Ishikawa (cell line): ENCODE measurements around the gene PDE10A.

Experiments used
- EGR1 ChIP-seq: IDR thresholded peaks from 2 replicates; pipeline ENCODE4 v1.6.1; 2012
- NFIC ChIP-seq: IDR thresholded peaks from 2 replicates; pipeline ENCODE4 v1.6.1; 2012
- RAD21 ChIP-seq: IDR thresholded peaks from 2 replicates; pipeline ENCODE4 v1.6.1; 2012; ENCODE audit warnings: low read depth
- TAF1 ChIP-seq: IDR thresholded peaks from 2 replicates; pipeline ENCODE4 v1.6.1; 2012; ENCODE audit warnings: low read depth, mild to moderate bottlenecking
- TEAD4 ChIP-seq: IDR thresholded peaks from 2 replicates; pipeline ENCODE4 v1.6.1; 2012
- YY1 ChIP-seq: IDR thresholded peaks from 2 replicates; pipeline ENCODE4 v1.6.1; 2012; ENCODE audit warnings: low read depth
- TF ChIP-seq, protein P1 (sequence below): IDR thresholded peaks from 2 replicates; pipeline ENCODE4 v1.6.1; 2012; ENCODE audit warnings: low read depth, mild to moderate bottlenecking
- TF ChIP-seq, protein P2 (sequence below): IDR thresholded peaks from 2 replicates; pipeline ENCODE4 v1.6.1; 2012

DNA sequence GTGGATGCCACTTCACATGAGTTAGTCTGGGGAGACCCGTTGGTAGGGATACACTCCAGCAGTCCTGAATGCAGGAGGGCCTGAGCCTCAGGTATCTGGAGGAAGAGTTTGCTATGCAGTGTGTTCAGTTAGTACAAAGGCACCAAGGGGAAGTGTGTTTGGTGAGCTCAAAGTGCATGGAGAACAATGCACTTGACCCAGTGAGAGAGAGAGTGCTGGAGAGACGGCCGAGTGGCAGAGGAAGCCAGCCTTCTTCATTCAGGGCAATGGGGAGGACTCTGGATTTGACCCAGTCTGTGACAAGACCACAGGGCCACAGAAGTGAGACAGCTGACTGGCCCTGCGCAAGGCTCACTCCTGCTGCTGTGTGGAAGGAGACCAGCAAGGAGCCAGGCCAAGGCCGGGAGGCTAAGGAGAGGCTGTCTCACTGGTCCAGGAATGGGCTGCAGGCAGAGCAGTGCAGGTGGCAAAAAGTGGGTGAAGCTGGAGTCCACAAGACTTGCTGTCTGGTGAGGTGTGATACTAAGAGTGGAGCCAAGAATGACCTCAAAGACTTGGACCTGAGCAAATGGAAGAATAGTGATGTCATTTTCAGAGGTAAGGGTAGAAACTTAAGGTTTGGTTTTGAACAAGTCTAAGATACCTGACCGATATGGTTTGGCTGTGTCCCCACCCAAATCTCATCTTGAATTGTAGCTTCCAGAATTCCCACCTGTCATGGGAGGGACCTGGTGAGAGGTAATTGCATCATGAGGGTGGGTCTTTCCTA lies 38.0 kb downstream of the PDE10A start:
- TF ChIP-seq NFIC = no peak
- no peak for TF ChIP-seq TEAD4
- TF ChIP-seq, protein P1, sequence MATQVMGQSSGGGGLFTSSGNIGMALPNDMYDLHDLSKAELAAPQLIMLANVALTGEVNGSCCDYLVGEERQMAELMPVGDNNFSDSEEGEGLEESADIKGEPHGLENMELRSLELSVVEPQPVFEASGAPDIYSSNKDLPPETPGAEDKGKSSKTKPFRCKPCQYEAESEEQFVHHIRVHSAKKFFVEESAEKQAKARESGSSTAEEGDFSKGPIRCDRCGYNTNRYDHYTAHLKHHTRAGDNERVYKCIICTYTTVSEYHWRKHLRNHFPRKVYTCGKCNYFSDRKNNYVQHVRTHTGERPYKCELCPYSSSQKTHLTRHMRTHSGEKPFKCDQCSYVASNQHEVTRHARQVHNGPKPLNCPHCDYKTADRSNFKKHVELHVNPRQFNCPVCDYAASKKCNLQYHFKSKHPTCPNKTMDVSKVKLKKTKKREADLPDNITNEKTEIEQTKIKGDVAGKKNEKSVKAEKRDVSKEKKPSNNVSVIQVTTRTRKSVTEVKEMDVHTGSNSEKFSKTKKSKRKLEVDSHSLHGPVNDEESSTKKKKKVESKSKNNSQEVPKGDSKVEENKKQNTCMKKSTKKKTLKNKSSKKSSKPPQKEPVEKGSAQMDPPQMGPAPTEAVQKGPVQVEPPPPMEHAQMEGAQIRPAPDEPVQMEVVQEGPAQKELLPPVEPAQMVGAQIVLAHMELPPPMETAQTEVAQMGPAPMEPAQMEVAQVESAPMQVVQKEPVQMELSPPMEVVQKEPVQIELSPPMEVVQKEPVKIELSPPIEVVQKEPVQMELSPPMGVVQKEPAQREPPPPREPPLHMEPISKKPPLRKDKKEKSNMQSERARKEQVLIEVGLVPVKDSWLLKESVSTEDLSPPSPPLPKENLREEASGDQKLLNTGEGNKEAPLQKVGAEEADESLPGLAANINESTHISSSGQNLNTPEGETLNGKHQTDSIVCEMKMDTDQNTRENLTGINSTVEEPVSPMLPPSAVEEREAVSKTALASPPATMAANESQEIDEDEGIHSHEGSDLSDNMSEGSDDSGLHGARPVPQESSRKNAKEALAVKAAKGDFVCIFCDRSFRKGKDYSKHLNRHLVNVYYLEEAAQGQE = no peak
- TF ChIP-seq, protein P2, sequence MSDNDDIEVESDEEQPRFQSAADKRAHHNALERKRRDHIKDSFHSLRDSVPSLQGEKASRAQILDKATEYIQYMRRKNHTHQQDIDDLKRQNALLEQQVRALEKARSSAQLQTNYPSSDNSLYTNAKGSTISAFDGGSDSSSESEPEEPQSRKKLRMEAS = no peak
- TF ChIP-seq RAD21 = no peak
- TF ChIP-seq TAF1 = no peak
- no peak for TF ChIP-seq EGR1
- no peak for TF ChIP-seq YY1
